ENCODE measurements around the gene ABCA9. TPM values are rescaled to one million over a fixed set of nuclear protein-coding genes. Genes with fewer than 3 reads are reported as not detected.
"Not testable (repeated sequence)": the region's sequence is repeated elsewhere in the genome, so short reads cannot be mapped to it uniquely, and the experiment has no call there.

Gene ABCA9
- total RNA-seq, 1 experiment from 2014 or later: 3.6 TPM

GRCh38 chr17:69070378-69071232, 9.9 kb upstream of the ABCA9 start:
- in situ Hi-C loops (cut with HindIII; ENCODE audit: low pct_unique_long_range_greater_than_20kb, low sequenced_read_pairs); DNase-seq (ENCODE audit: low read depth, low spot score): not testable (repeated sequence)

GRCh38 chr17:69069226-69069750, 8.6 kb upstream of the ABCA9 start:
- no peak for DNase-seq (ENCODE audit: low read depth, low spot score)
- in situ Hi-C loops (cut with HindIII; ENCODE audit: low pct_unique_long_range_greater_than_20kb, low sequenced_read_pairs): no loop called here

- DNase-seq (ENCODE audit: low read depth, low spot score): peak; percentile 76
- in situ Hi-C loops (cut with HindIII; ENCODE audit: low pct_unique_long_range_greater_than_20kb, low sequenced_read_pairs): no loop called here
Observed at GRCh38 chr17:69067274-69068047, 6.7 kb upstream of the ABCA9 start.

DNA sequence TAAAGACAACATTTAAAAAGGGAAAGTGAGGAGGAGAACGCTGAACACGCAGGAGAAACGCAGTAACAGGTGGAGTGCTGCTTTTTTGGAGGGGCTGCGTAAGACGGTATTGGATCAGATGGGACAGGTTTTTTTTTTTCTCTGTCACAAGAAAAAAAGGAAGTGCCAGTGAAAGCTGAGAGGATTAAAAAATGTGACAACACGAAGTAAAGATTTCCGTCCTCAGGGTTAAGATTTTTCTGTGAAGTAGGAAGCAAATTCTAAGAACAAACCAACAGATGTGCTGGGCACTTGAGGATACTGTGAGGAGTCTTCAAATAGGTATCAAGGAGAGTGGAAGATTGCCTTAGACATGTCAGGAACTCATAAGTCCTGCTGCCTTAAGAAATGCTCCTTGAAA, 5.8 kb upstream of the ABCA9 start:
- no peak for DNase-seq (ENCODE audit: low read depth, low spot score)
- in situ Hi-C loops (cut with HindIII; ENCODE audit: low pct_unique_long_range_greater_than_20kb, low sequenced_read_pairs): no loop called here

DNA sequence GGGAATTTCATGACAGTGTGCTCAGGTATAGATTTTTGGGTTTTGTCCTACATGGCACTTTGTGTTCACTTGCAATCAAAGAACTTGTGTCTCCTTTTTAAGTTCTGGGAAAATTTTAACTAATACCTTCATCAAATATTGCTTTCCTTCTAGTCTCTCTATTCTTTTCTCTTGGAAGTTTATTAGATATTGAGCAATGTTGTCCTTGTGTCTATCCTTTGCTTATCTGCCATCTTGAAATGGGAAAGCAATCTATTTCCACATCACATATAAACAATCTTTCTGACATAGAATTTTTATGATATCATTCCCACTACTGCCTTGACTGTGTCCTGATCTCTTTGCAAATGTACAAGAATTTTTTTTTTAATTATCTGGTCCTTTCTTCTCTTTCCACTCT, 4.4 kb upstream of the ABCA9 start:
- in situ Hi-C loops (cut with HindIII; ENCODE audit: low pct_unique_long_range_greater_than_20kb, low sequenced_read_pairs): no loop called here

DNA sequence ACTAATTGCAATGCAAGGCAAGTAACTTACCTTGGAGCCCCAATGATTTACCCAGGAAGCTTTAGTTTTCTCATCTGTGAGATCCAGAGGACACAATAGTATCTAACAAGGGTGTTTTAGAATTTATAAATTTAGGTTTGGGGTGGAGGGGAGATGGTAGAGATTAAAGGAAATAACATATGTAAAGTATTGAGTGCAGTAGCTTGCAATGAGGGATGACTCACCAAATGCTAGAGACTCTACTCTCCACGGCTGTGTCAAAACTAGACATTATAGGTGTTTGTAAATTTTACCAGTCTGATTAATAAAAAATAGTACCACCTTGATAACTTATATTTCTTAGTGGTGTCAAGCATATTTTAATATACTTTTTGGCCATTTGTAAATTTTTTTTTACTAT, 3.7 kb upstream of the ABCA9 start:
- in situ Hi-C loops (cut with HindIII; ENCODE audit: low pct_unique_long_range_greater_than_20kb, low sequenced_read_pairs): no loop called here
- no peak for DNase-seq (ENCODE audit: low read depth, low spot score)

More for the DNA sequence above, 4.4 kb upstream of the ABCA9 start:
- no peak for DNase-seq (ENCODE audit: low read depth, low spot score)

DNA sequence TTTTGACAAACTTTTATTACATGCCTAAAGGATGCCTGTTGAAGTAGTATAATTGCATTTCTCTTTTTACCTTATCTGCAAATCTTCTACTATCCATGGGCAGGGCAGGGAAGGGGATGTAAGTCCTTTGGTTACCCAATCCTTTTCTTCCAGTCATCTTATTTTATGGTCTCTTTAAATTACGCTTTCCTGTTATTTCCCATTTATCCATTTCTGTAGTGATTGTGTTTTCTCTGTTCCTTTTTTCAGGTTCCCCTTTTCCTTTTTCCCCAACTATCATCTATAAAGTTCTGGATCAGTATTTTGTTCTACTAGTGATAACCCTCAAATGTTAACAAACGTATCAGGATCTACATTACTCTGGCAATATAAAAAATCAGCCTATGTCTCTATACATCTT, 3.3 kb upstream of the ABCA9 start:
- no peak for DNase-seq (ENCODE audit: low read depth, low spot score)
- in situ Hi-C loops (cut with HindIII; ENCODE audit: low pct_unique_long_range_greater_than_20kb, low sequenced_read_pairs): no loop called here

GRCh38 chr17:69062860-69063581, 2.3 kb upstream of the ABCA9 start:
- in situ Hi-C loops (cut with HindIII; ENCODE audit: low pct_unique_long_range_greater_than_20kb, low sequenced_read_pairs): no loop called here
- no peak for DNase-seq (ENCODE audit: low read depth, low spot score)

- no peak for DNase-seq (ENCODE audit: low read depth, low spot score)
- in situ Hi-C loops (cut with HindIII; ENCODE audit: low pct_unique_long_range_greater_than_20kb, low sequenced_read_pairs): no loop called here
Observed at GRCh38 chr17:69061721-69062556, 1.2 kb upstream of the ABCA9 start.

DNA sequence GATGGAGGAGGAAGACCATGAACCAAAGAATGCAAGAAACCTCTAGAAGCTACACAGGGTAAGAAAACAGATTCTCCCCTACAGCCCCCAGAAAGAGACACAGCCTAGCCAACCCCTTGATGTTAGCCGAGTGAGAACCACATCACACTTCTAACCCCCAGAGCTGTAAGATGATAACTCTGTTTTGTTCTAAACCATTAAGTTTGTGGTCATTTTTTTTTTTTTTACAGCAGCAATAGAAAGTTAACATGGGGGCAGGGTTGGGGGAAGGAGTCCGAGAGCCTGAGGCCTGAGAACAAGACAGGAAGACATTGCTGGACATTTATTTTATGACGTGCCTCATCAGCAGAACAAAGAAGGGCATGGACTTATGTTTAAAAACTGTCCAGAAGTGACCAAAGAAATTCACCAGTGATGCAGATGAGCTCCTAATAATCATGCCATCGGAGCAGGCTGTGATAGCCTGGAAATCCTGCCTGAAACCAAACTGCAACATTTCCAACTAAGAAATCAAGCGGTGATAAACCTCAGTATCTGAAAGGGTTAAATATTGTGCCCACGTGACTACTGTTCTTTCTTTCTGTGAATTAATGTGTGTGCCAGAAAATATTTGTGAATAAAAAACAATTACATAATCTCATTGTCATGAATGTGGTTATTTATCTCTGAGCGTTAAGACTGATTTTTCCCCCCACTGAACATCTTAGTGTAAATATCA, 1.1 kb downstream of the ABCA9 start:
- in situ Hi-C loops (cut with HindIII; ENCODE audit: low pct_unique_long_range_greater_than_20kb, low sequenced_read_pairs): no loop called here
- DNase-seq (ENCODE audit: low read depth, low spot score): no peak

GRCh38 chr17:69058165-69058564, 2.6 kb downstream of the ABCA9 start:
- DNase-seq (ENCODE audit: low read depth, low spot score): peak; percentile 85
- in situ Hi-C loops (cut with HindIII; ENCODE audit: low pct_unique_long_range_greater_than_20kb, low sequenced_read_pairs): no loop called here

DNA sequence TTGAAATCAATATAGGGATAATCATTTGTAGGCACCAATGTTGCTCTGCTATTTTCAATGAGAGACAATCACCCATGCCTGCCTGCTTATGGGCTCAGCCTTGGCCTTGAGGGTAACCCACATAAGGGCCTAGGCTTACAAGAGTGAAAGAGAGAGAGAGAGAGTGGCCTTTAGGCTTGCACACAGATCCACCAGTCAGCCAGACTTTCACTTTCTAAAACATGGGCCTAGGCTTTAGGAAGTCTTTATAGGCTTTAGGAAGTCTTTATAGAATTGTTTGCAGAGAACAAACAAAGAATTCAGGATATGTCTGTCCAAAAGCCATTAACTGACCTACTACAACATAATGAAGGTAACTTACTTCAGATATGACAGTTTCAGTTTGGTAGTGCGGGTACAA, 3.4 kb downstream of the ABCA9 start:
- no peak for DNase-seq (ENCODE audit: low read depth, low spot score)
- in situ Hi-C loops (cut with HindIII; ENCODE audit: low pct_unique_long_range_greater_than_20kb, low sequenced_read_pairs): no loop called here

GRCh38 chr17:69056179-69056823, 4.4 kb downstream of the ABCA9 start:
- in situ Hi-C loops (cut with HindIII; ENCODE audit: low pct_unique_long_range_greater_than_20kb, low sequenced_read_pairs): no loop called here
- DNase-seq (ENCODE audit: low read depth, low spot score): no peak

DNA sequence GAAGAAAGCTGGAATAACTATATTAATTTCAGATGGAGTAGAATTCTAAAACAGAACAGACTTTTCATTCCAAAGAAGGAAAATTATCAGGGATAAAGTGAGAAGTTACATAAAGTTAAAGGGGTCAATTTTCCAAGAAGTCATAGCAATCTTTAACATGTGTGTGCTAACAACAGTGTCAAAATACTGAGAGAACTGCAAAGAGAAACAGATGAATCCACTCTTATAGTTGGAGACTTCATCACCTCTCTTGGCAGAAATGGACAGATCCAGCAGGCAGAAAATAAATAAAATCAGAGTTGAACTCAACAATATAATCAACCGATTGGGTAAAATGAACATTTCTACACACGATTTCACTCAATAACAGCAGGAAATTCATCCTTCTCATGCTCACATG, 5.4 kb downstream of the ABCA9 start:
- no peak for DNase-seq (ENCODE audit: low read depth, low spot score)
- in situ Hi-C loops (cut with HindIII; ENCODE audit: low pct_unique_long_range_greater_than_20kb, low sequenced_read_pairs): no loop called here

DNA sequence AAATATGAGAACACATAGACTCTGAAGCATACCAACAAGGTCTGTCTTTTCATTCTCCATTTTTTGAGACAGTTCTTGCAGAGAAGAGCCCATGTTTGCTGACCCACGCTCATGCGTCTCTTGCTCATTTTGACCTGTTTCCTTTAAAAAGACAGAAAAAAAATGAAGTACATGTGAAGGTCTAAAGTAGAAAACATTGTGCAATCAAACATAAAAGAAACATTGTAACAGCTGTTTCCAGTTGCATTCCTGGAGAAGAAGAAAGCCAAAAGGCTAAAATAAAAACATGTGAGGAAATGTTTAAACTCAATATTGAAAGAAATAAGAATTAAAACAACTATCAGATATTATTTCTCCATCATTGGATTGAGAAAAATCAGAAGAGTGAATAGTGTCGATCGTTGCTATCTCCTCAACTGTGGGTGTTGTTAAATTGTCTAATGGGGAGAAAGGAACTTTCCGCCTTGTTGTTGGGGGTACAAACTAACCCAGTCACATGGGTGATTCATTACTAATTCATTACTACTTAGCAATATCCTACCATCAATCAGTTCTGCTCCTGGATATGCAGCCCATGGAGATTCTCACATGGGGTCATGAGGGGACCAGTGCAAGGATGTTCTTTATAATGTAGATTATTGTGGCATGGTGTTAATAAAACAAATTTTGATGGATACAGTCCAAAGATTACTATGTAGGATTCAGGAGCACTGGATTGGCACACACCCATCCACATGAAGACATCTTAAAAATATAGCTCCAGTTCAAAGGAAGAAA, 9.5 kb downstream of the ABCA9 start:
- no peak for DNase-seq (ENCODE audit: low read depth, low spot score)
- in situ Hi-C loops (cut with HindIII; ENCODE audit: low pct_unique_long_range_greater_than_20kb, low sequenced_read_pairs): no loop called here

GRCh38 chr17:69048634-69049033, 12.1 kb downstream of the ABCA9 start:
- no peak for DNase-seq (ENCODE audit: low read depth, low spot score)
- in situ Hi-C loops (cut with HindIII; ENCODE audit: low pct_unique_long_range_greater_than_20kb, low sequenced_read_pairs): no loop called here

Measured in SK-MEL-5 (cell line).